GM12892 (cell line): Measurements from ENCODE around the gene TECRL. TPM values are rescaled to one million over a fixed set of nuclear protein-coding genes. Genes with fewer than 3 reads are reported as not detected.

ENCODE experiments used
- DNase-seq: peaks from one replicate; pipeline ENCODE4 v3.0.0; 2011; ENCODE audit not compliant: insufficient read length
- FAIRE-seq: peaks from 2 replicates; lab custom pipeline; 2011; peaks lifted over from hg19 to GRCh38; lab: Jason Lieb, UNC
- POLR2A ChIP-seq: IDR thresholded peaks from 2 replicates; pipeline ENCODE4 v1.6.1; 2011; ENCODE audit warnings: low read depth, low read length, control low read depth
- POLR2AphosphoS5 ChIP-seq: IDR thresholded peaks from 2 replicates; pipeline ENCODE4 v1.6.1; 2011; ENCODE audit warnings: low read depth, low read length, control low read depth
- TAF1 ChIP-seq: IDR thresholded peaks from 2 replicates; pipeline ENCODE4 v1.6.1; 2011; ENCODE audit warnings: low read depth, mild to moderate bottlenecking, control low read depth, low read length, borderline replicate concordance
- polyA plus RNA-seq: library from polyadenylated mRNA; unstranded; fragments of >200 nt; gene quantifications from one replicate; pipeline ENCODE4 v1.2.1, GENCODE V29; 2012; ENCODE audit warnings: missing spikeins, inconsistent platforms; ENCODE audit not compliant: missing spikeins

The TECRL gene
- polyA plus RNA-seq, result not detected

DNA sequence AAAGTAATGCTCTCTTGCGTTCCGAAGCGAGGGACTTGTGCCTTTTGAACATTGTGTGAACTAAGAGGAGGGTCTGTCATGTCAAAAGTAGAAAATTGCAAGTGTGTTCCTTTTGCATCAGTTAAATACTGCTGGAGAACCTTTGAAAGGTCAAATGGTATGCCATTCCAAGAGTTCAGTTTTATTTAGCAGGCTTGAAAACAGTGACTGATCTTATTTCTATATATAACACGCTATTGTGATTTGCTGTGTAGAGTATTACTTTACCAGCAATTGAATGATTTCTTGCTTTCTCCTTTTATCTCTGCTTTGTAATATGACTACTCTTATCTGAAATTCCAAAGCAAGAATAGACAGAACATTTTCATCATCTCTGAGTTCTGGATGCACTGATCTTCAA is at the start of gene TECRL:
Gene TECRL (minus strand): TSS at position 151 of the 400 bp plus-strand sequence. CDS start 99 bp downstream, at position 52.
- no peak for FAIRE-seq
- TF ChIP-seq POLR2A, result no peak
- no peak for TF ChIP-seq POLR2AphosphoS5
- no peak for TF ChIP-seq TAF1
- no peak for DNase-seq

- DNase-seq (no peak), FAIRE-seq (no peak)
- no peak for TF ChIP-seq POLR2AphosphoS5
- TF ChIP-seq TAF1, result no peak
- TF ChIP-seq POLR2A, result no peak
These were observed 23.4 kb upstream of the TECRL start for GRCh38 chr4:64432674-64433073.

DNA sequence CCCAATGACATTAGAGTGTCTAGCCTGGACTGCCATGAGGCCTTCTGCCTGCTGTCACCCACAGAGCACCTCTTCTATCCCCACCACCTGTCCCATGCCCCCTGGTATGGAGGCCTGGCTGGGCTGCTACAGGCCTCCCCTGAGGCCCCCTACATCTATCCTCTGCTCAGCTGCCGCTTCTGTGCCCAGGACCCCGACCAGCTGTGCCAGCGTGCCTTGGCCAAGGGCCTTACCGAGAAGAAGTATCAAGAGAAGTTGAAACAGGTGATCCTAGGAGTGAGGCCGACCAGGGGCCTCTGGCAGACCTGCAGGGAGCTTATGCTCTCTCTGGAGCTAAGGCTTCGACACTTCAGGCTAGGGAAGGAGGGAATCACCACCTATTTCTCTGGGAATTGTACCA is 21.7 kb upstream of the TECRL start:
- FAIRE-seq (no peak), DNase-seq (no peak)
- TF ChIP-seq POLR2AphosphoS5 (no peak), TAF1 (no peak), POLR2A (no peak)

DNA sequence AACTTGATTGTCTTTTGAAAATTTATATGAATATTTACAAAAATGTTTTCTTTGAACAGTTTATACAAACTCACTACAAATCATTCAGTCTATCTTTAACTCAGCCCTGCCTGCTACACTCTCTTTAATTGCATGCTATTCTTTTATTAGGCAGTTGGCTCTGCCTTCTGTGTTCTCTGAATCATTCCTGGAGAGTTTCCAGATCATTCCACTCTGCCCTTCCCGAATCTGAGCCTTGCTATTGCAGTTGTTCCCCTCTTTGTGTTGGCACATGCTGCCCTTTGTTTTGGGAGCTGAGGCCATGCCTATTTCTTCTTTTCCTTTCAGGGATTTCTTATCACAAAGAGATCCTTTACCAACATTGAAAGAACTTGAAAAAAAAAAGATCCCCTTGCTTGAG is 8.7 kb upstream of the TECRL start:
- TF ChIP-seq POLR2AphosphoS5, result no peak
- TF ChIP-seq TAF1, result no peak
- TF ChIP-seq POLR2A, result no peak
- FAIRE-seq, result no peak
- no peak for DNase-seq

DNA sequence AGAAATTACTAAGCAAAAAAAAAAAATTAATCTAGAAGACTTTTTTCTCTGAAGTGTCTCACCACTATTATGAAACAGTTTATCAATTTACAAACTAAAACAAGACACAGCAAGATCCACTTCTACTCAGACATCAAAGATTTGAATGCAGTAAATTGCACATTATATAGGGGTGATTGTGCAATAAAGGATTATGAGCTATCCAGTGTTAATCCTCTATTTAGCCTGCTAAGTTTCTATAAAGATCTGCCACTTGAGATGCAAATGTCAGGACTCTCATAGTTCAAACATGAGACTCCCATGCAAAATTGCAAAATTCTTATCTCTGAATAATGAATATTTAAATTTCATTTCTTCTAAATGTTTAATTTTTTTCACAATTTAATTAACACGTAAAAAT is 2.2 kb downstream of the TECRL start:
- DNase-seq (no peak), FAIRE-seq (no peak)
- TF ChIP-seq POLR2A (no peak), POLR2AphosphoS5 (no peak), TAF1 (no peak)

- DNase-seq (no peak), FAIRE-seq (no peak)
- TF ChIP-seq POLR2A, result no peak
- no peak for TF ChIP-seq POLR2AphosphoS5
- no peak for TF ChIP-seq TAF1
These were observed 3.5 kb downstream of the TECRL start for GRCh38 chr4:64405761-64406160.

DNA sequence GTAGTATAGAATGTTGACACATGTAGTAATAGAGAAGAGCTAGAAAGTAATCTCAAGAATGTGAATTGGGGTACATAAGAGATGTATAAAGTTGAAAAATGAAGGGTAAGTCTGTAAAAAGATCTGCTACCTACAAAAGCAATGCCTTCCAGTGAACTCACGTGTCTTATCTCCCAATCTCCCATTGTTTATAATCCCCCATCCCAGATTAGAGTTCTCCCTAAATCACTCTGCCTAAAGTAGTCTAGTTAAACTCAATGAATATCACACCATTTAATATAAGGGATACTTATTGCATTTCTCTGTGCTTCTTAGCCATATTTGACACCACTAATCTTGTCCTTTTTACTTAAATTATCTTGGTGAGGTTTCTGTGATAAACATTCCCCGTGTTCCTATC is 6.6 kb downstream of the TECRL start:
- no peak for DNase-seq
- no peak for FAIRE-seq
- no peak for TF ChIP-seq POLR2A

DNA sequence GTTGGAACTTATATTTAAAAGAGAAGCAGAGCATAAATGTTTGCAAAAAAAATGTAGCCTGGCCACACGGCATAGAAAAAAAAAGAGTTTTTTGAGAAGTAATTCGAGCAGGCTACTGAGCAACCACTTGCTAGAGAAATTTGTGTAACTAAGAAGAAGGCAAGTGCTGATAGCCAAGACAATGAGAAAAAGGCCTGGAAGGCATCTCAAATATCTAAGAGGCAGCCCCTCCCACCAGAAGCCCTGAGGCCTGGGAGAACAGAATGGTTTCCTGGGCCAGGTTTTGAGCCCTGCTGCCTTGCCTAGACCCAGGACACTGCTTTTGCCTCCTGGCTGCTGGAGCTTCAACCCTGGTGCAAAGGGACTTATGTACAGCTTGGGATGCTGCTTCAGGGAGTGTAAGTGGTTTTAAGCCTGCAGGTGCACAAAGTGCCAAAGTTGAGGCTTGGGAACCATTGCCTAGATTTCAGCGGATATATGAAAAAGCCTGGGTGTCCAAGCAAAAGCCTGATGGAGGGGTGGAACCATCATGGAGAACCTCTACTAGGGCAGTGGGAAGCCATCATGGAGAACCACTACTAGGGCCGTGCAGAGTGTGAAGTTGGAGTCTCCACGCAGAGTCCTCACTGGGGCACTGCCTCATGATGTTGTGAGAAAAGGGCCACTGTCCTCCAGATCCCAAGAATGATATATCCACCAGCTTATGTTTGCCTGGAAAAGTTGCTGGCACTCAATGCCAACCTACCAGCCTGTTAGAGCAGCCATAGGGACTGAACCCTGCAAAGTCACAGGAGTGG is 9.7 kb downstream of the TECRL start:
- FAIRE-seq (no peak), DNase-seq (no peak)
- no peak for TF ChIP-seq POLR2AphosphoS5
- no peak for TF ChIP-seq TAF1
- TF ChIP-seq POLR2A, result no peak

DNA sequence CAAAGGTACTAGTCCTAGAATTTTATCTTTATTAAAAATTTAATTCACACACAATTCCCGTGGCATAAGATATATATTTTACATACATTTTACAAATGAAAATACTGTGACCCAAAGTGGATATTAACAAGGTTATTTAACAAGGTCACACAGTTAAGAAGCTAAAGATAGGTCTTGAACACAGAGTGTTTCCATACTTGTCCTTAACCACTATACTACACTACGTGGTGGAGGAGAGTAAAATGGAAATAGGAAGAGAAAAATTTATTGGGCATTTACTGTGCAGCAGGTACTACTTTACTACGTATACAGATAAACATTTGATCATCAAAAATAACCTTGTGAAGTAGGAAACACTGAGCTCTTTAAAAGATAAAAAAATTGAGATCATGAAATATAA is 14.8 kb downstream of the TECRL start:
- no peak for DNase-seq
- no peak for FAIRE-seq
- TF ChIP-seq TAF1 (no peak), POLR2A (no peak), POLR2AphosphoS5 (no peak)

GRCh38 chr4:64388252-64388651 is 21.0 kb downstream of the TECRL start:
- DNase-seq, result no peak
- FAIRE-seq, result no peak
- no peak for TF ChIP-seq POLR2A
- no peak for TF ChIP-seq POLR2AphosphoS5
- TF ChIP-seq TAF1, result no peak

GRCh38 chr4:64385220-64385619 is 24.0 kb downstream of the TECRL start:
- DNase-seq, result no peak
- no peak for TF ChIP-seq POLR2AphosphoS5
- TF ChIP-seq POLR2A, result no peak
- no peak for TF ChIP-seq TAF1
- FAIRE-seq, result no peak

DNA sequence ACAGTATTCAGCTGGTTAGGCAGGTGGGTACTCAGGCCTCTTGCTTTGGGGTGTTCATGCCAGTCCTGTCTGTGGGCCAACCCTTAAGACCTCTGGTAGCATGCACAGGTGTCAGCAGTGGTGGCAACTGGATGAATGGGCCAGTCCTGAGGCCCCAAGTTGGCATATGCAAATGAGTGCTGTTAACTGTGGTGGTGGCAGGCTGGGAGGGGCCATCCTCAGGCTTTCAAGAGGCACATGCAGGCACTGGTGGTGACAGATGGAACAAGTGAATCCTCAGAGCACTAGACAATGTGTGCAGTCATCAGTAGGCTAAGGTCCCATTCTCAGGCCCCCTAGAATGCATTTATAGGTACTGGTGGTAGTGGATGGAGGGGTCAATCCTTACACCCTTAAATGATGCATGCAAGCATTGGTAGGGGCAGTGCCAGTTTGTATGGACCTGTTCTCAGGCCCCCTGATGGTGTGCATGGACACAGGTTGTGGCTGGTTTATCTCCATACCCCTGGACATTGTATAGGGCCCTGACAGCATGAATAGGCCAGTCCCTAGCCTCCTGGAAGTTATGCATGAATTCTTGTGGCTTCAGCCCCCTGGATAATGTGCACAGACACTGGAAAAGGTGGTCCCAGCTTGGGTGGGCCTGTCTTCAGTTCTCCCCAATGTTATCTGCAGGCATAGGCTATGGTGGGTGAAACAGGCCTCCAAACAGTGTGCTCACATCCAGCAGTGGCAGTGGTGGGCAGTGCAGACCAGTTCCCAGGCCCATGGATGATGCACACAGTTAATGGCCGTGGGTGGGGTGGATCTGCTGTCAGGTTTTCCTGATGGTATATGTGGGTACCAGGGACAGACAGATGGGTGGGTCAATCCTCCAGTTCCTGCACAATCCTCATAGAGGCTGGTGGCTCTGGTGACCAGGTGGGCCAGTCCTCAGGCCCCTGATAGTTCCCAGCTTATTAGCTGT is 24.7 kb downstream of the TECRL start:
- DNase-seq (no peak), FAIRE-seq (no peak)
- TF ChIP-seq TAF1, result no peak
- no peak for TF ChIP-seq POLR2AphosphoS5
- no peak for TF ChIP-seq POLR2A
